Left ventricle myocardium inferior (tissue), 1 donor: Measurements from ENCODE around the gene WDR33. TPM values are rescaled to one million over a fixed set of nuclear protein-coding genes. Genes with fewer than 3 reads are reported as not detected.

Experiments used
- DNase-seq: peaks from one replicate; pipeline ENCODE4 v3.0.0-alpha.2; 2020
- H3K27ac ChIP-seq: fragments of 200-600 bp; replicated peaks from 2 replicates; pipeline ENCODE4 v1.8.0; 2021
- H3K27me3 ChIP-seq: fragments of 200-600 bp; 2 replicates; pipeline ENCODE4 v1.8.0; 2021; ENCODE audit warnings: low read depth
- H3K36me3 ChIP-seq: fragments of 200-600 bp; 2 replicates; pipeline ENCODE4 v1.8.0; 2021
- H3K4me1 ChIP-seq: fragments of 200-600 bp; 2 replicates; pipeline ENCODE4 v1.8.0; 2021
- H3K4me3 ChIP-seq: fragments of 200-600 bp; 2 replicates; pipeline ENCODE4 v1.8.0; 2021; ENCODE audit warnings: mild to moderate bottlenecking, moderate library complexity
- H3K9me3 ChIP-seq: fragments of 200-600 bp; replicated peaks from 2 replicates; pipeline ENCODE4 v1.8.0; 2021
- intact Hi-C: fragments of 100-400 bp; cut with micrococcal nuclease; formaldehyde crosslinking; loops from one replicate; pipeline ENCODE4 v1.11.0; 2022
- total RNA-seq: library from RNA; stranded (reverse); fragmentation: NEBNext Ultra II Directional; extraction: Animal tissue kit (Norgen Biotek cat#: 25700); gene quantifications from one replicate; pipeline ENCODE4 v1.2.1, GENCODE V29; 2021
- TF ChIP-seq, protein P1 (sequence below): fragments of 200-600 bp; IDR thresholded peaks from 2 replicates; pipeline ENCODE4 v1.8.0; 2021; ENCODE audit warnings: antibody characterized with exemption, mild to moderate bottlenecking, borderline replicate concordance
- donor health status: DM: no; HTN: yes; CAD: no; lungs with severe emphysema.

Gene WDR33
- total RNA-seq, 1 donor from 2014 or later, result 38.9 TPM

GRCh38 chr2:127740665-127741288, 70.2 kb downstream of the WDR33 start:
- H3K4me3 ChIP-seq, result no peak overlapping the region
- no peak for DNase-seq
- no peaks in the 10 kb centered on the region for H3K4me1 ChIP-seq
- TF ChIP-seq, protein P1, sequence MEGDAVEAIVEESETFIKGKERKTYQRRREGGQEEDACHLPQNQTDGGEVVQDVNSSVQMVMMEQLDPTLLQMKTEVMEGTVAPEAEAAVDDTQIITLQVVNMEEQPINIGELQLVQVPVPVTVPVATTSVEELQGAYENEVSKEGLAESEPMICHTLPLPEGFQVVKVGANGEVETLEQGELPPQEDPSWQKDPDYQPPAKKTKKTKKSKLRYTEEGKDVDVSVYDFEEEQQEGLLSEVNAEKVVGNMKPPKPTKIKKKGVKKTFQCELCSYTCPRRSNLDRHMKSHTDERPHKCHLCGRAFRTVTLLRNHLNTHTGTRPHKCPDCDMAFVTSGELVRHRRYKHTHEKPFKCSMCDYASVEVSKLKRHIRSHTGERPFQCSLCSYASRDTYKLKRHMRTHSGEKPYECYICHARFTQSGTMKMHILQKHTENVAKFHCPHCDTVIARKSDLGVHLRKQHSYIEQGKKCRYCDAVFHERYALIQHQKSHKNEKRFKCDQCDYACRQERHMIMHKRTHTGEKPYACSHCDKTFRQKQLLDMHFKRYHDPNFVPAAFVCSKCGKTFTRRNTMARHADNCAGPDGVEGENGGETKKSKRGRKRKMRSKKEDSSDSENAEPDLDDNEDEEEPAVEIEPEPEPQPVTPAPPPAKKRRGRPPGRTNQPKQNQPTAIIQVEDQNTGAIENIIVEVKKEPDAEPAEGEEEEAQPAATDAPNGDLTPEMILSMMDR, result no peak
- H3K9me3 ChIP-seq, result no peaks in the 10 kb centered on the region
- H3K36me3 ChIP-seq, result peaks cover 14% of the 10 kb centered on the region
- no peak overlapping the region for H3K27ac ChIP-seq
- intact Hi-C loops, result no loop called here
- no peaks in the 10 kb centered on the region for H3K27me3 ChIP-seq

DNA sequence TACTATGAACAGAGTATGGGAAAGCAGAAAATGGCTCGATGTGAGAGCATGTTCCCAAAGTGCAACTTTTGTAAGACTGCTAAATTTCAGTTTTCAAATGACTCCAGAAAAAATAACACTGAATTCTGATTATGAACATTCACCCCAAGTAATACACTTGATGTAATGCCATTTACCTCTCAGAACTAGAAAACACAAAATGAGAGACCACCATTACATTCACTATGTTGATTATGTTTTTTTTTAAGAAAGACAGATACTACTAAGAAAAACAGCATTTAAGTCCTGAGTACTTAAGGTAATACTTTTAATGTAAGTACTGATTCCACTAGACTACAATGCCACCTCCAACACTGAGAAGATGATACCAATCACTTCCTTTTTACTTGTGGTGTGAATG, 71.2 kb downstream of the WDR33 start:
- no peak overlapping the region for H3K27ac ChIP-seq
- peaks cover 8% of the 10 kb centered on the region for H3K36me3 ChIP-seq
- H3K27me3 ChIP-seq, result no peaks in the 10 kb centered on the region
- H3K4me3 ChIP-seq, result no peak overlapping the region
- no peak for DNase-seq
- intact Hi-C loops, result no loop called here
- TF ChIP-seq, protein P1, result no peak
- peaks cover 6% of the 10 kb centered on the region for H3K4me1 ChIP-seq
- no peaks in the 10 kb centered on the region for H3K9me3 ChIP-seq

DNA sequence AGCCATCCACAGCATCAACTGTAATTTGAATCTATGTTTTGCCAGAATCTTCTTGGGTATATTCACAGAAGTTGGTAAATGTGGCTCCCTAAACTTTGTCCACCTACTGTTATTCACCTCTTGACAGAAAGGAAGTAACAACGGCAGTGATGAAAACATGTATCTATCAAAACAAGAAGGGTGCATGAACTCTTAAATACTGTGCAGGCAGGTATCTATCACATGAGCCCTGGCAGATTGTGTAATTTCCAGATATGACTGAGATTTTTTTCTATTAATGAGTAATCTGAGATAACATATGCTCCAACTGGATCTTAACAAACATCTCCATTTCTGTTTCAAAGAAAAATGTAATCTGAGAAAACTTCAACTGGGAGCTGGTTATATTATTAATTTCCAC, 73.1 kb downstream of the WDR33 start:
- intact Hi-C loops, result no loop called here
- TF ChIP-seq, protein P1, result no peak
- Histone ChIP-seq H3K9me3 (no peaks in the 10 kb centered on the region), H3K27me3 (no peaks in the 10 kb centered on the region), H3K27ac (no peak overlapping the region), H3K4me3 (no peak overlapping the region), H3K4me1 (peaks cover 25% of the 10 kb centered on the region), H3K36me3 (no peaks in the 10 kb centered on the region)
- no peak for DNase-seq

DNA sequence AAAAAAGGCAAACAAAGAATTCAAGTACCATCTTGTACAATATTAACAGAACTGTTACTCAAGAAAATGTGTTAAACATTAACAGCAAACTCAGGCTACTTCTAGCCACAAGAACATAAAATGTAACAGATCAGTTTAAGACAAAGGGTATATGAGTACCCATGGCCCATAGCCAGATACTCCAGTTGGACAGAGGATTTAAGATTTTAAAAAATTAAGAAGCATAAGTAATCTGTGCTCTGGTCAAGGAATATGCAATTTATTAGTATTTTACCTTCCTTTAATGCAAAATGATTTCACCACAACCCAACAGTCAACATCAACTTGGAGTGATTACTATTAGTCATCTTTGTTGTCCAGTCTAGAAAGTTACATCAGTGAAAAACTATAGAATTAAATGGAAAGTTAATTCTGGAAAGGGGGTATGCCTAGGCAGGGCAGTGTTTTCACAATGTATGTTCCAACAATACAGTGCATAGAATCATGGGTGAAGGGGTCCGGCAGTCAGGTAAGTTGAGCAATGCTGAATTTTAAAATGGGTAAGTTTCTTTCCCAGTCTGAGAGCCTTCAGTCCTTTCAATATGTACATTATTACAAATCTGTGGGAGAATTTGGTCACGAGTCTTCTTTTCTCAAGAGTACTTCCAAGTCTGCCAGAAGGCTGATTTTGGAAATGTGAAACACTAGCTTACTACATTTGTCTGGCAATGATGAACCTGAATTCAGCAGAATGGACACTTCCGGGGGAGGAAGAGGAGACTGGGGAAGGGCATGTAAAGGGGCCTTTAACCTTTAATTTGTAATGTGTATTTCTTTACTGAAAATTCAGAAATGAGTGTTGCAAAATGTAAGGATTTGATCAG, 75.2 kb downstream of the WDR33 start:
- no peak for DNase-seq
- intact Hi-C loops, result no loop called here
- Histone ChIP-seq H3K27me3 (no peaks in the 10 kb centered on the region), H3K27ac (no peak overlapping the region), H3K4me1 (peaks cover 30% of the 10 kb centered on the region), H3K9me3 (no peaks in the 10 kb centered on the region), H3K36me3 (no peaks in the 10 kb centered on the region), H3K4me3 (no peak overlapping the region)
- TF ChIP-seq, protein P1, result no peak

DNA sequence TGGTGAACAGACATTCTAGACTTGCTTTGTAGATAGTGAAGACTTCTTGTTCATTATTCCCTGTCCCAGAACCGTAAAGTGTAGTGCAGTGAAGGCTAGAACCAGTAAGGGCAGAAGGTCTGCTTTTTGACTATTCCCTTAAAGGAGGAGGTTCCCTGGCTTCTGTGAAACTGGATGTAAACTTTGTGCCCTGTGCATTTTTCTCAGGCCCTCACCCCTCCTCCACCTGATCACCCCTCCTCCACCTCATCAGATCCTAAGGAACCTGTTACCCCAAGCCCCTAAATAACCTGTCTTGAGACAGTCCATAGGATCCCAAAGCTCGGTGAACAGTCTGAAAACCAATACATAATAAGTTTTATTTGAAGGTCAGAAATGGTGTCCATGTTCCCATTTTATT, 75.9 kb downstream of the WDR33 start:
- Histone ChIP-seq H3K4me3 (no peak overlapping the region), H3K4me1 (peaks cover 30% of the 10 kb centered on the region), H3K27ac (peak overlapping the region; percentile 73), H3K9me3 (no peaks in the 10 kb centered on the region), H3K36me3 (no peaks in the 10 kb centered on the region), H3K27me3 (no peaks in the 10 kb centered on the region)
- TF ChIP-seq, protein P1, result no peak
- no peak for DNase-seq
- intact Hi-C loops, result no loop called here
